DMS153 treated with DMSO at 0.1 percent for 48 hours (cell line): ENCODE results near the gene PLOD2.
A peak's percentile ranks its signal among the peaks of the same experiment; 100 is the strongest.

Experiments used
- DNase-seq: peaks from one replicate; lab custom pipeline; 2025; ENCODE audit not compliant: unreplicated experiment; lab: John Stamatoyannopoulos, UW

PLOD2 gene

DNA sequence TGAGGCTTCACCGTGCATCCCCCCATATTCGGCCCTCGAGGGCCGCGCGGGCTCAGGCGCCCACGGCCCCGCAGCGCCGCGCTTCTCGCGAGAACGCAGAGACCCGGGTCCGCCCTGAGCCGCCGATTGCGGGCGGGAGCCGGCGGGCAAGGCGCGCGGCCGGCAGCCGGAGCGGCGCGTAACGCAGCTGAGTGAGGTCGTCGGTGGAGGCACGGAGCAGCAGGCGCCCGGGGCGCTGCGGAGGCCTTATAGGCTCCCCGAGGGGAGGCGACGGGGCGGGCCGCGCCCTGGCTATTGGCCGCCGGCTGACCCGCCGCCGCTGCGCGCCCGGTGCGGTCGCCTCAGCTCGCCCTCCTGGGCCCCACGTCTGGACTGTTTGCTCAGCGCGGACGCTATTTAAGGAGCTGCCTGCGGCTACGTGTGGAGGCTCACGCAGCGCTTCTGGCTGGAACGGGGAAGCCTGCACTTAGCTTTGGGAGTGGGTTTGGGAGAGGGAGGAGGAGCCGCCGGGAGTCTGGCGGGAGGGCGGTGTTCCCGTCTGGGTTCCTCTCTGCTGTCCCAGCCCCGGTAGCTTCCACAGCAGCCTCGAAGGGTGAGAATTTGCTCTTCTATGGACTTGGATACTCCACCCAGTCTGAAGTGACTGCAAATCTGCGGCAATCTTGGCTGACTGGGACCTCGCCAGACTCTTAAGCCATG lies at the start of gene PLOD2:
PLOD2 (minus strand) TSS at position 221 of the 699 bp plus-strand sequence; CDS start at position 26, 195 bp downstream.
- peak; percentile 48 for DNase-seq

DNA sequence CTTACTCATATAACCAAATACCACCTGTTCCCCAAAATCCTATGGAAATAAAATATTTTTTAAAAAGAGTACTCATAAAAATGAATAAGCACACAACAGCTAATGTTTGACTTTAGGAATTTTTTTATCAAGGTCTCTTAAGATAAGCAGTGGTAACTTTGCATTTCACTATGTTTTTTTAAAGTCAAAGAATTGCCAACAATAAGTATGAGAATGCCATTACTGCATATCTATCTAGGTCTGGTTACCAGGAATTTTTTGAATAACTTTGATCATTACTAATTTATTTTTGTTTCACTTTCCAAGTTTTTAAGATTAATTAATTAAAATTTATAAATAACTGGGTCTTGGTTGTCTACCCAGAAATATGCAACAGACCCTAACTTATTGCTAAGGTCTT lies 48.4 kb upstream of the PLOD2 start:
- DNase-seq: no peak

DNA sequence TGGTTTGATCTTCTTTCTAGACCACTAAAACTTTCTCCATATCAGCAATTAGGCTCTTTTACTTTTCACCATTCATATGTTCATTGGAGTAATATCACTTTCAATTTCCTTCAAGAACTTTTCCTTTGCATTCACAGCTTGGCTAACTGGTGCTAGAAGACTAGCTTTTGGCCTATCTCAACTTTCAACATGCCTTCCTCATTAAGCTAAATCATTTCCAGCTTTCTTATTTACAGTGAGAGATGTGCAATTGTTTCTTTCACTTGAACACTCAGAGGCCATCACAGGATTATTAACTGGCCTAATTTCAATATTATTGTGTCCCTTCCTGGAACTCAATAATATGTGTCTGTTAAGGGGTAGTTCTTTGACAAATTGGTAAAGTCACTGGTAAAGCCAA lies 42.8 kb upstream of the PLOD2 start:
- DNase-seq: no peak

DNA sequence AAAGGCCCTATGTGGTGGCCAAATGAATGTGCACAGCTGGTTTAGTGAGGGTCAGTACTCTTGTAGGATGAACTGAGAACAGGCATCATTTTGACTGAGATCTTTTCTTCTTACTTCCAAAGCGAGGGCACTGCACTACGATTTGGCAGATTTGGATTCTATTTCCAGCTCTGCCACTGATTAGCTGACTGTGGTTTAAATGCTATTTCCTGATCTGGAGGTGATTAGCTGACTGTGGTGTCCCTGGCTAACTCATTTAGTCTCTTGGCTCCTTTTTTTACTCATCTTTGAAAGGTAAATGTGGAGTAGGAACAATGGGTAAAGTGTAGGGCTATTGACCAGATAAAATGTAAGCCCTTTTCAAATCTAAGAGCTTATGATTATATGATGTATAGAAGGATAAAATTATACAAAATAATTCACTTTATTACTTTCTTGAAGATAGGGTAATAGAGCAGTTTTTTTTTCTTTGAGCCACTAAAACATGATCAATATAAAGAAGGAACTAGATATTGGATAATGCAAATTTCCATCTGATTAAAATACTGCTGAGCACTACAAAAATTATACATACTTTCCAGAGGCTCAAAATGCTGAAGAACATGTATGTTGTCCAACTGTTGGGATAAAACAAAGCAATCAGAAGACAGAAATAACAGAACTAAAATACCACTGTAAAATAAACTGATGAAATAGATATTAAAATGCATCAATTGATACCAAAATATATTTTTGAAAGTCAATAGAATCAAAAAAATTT lies 39.7 kb upstream of the PLOD2 start:
- DNase-seq: no peak

DNA sequence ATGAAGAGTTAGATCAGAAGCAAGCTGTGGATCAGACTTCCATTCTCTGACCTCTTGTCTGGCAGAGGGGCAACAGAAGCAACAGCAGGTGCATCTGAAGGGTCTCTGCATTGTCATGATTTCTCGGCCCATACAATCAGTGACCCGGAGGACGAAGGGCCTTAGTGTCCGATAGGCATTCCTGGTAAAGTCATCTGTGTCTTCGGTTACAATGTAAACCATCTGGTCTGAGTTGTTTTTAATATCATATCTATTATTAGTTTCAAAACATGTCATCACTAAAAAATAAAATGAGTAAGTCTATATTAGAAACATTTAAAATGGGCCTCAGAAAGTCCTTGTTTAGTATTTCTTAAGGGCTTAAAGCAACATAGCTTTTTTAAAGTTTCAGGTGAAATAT lies 38.8 kb upstream of the PLOD2 start:
- no peak for DNase-seq

DNA sequence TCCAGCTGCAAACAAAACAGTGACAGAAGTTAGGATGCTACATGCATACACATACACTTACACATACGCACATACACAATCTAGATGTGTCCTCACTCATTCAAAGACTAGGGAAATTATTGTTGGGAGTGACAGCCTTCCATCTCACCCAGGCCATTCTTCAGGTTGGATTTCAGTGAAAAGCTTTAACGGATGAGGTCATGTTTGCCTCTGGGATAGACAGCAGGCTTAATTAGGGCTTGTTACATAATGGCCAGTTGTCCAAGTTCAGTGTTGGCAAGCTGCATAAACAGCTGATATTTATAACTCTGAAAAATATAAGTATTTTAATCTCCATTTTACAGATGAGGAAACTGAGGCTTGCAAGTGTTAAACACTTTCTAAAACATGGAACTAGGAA lies 35.8 kb upstream of the PLOD2 start:
- no peak for DNase-seq

DNA sequence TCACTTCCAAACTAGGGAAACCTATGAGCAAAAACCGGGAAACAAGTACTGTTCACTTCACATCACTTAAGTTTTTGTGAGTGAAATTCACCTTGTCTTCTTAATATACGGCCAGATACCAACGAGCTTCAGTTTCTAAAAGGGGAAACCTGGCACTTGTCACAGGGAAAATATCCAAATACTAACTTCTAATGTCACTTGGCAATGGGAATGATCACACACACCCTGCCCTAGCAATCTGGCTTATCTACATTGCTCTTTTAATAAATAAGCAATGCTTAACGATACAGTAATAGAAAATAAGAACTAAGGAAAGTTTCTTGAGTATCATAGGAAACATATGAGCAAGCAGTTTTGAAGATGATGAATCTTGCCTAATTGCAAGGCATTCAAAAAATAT lies 34.6 kb upstream of the PLOD2 start:
- no peak for DNase-seq

DNA sequence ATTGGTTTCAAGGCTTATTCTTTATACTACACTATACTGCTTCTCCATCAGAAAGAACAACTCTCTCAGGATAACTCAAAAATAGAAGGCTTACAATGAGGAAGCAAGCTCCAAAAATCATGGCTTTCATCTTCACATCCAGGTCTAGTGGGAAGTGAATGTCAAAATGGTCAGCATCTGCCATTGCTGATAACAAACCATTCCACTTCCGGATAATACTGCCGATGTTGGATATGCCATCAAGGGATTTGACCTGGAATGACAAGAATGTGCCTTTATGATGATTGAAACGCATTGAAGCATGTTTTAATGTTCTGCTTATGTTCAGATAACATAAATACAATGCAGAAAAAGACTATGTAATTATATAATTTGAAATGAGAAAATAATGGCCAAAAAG lies 34.0 kb upstream of the PLOD2 start:
- DNase-seq: no peak

DNA sequence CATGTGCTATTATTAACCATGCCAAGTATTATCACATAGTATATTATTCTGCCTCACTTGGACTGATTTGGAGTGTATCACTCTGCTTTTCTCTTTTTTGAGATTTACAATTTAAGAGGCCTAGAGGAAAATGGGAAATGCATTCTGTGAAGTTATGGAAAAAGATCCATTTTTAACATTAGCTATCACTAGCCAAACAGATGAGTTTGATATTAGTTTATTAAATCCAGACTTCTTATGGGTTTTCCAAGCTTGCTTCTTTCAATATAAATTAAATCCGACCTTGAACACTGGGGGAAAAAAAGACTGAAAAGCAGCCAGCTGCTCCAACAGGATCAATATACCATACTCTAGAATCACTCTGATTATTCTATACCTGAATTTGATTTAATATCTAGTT lies 30.1 kb upstream of the PLOD2 start:
- no peak for DNase-seq

DNA sequence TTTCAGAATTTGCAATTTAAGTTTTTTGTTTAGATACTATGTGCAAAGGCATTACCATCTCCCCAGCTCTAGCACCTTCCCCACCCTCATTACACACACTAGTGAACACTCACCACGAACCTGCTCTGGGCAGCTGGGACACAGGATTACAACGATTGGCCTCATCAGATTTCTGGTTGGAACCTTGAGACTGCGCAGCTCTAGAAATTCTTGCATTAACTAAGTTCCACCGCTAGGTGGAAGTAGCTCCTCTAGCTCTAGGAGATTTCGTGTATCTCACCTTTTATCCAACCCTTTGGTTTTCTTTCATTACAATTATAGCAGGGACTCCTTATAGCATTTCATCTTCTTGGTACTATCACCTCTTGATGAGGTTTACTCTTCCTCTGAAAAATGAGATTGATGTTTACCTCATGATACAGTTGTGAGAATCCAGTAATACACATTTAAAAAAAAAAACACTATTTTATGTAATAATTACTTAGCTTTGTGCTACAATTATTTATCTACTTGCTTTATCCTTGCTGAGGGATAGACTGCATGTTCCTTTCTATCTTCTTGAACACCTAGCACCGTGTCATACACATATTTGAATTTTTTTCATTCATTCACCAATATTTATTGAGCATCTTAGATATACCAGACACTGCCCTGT lies 28.7 kb upstream of the PLOD2 start:
- peak; percentile 42 for DNase-seq

DNA sequence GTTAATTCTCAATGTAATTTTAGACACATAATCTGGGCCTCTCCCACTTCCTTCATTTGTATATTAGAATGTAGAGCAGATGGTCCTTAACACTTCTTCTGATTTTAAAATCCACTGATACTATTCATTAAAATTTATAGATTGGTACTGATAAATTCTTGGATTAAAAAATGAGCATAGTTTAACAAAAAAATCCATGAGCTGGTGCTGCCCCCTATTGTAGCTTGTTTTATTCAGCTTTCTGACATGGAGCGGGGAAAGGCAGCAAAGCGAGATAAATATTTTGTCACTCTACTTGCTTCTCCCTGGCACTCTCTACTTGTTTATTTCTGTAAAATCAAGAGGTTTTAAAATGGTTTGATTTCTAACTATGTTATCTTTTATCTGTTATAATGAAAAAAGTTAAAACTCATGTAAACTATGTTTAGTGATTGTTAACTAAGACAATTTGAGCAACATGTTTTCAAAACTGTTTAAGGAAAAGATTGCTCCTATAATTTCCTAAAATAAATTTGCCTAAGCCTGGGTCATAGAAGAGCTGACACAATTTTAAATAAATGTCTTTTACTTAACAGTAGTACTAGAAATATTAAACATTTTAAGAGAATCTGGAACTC lies 26.5 kb upstream of the PLOD2 start:
- peak; percentile 51 for DNase-seq

DNA sequence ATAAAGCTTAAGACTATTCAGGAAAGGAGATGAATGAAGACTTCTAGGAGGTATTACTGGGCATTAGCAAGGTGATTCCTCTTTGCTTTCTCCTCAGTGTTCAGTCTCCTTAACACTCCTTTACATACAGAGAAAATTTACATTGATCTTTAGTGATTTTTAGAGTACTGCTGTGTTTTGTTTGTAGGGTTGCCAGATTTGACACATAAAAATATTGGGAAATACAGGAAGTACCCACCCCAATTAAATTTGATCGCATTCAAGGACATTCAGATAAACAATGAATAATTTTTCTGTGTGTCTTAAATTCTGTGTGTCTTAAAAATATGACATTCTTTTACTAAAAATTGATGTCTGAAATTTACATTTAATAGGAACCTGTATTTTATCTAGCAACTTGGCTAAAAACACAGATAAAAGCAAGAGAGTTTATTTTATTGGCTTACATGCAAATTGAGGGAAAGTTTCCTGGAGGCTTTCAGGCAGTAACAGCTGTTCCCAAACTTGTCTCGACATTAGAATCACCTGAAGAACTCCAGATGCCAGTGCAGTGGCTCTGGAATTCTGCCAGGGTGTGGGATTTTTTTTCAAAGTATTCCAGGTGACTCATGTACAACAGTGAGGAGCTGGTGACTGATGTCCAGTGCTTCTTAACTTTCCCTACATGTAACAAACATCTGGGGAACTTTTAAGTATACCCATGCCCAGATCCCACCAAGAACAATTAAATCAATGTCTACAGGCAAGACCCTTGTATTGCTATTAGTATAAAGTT lies 23.4 kb upstream of the PLOD2 start:
- DNase-seq: no peak

DNA sequence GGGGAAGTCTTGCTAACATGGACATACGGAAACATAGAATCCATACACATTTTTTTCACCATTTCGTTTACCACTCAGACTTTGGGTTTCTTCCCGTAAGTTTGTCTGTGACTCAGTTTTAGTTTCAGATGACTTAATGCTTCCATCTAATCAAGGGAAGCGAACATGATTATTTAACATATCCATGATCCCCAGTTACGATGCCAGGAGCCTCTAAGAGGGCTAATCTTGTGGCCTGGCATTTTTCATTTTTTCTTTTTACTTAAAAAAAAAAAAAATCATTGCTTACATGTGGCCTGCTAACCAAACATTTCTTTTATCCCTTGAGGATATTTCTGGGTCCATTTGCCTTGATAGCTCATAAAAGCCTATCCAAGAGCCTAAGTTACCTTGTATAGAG lies 20.2 kb upstream of the PLOD2 start:
- no peak for DNase-seq

DNA sequence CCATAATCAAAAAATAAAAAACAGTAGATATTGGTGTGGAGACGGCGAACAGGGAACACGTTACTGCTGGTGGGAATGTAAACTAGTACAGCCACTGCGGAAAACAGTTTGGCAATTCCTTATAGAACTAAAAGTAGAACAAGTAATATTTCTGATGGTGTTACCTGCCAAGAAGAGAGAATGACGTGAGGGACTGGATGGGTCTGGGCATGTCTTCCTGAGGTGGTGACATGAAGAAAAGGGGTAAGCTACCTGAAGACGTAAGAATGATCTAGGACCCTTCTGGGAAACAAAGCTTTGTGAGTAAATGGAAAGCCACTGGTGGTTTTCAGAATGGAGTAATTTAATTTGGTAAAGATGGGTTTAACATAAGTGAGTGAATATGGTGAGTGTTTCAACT lies 19.4 kb upstream of the PLOD2 start:
- no peak for DNase-seq

DNA sequence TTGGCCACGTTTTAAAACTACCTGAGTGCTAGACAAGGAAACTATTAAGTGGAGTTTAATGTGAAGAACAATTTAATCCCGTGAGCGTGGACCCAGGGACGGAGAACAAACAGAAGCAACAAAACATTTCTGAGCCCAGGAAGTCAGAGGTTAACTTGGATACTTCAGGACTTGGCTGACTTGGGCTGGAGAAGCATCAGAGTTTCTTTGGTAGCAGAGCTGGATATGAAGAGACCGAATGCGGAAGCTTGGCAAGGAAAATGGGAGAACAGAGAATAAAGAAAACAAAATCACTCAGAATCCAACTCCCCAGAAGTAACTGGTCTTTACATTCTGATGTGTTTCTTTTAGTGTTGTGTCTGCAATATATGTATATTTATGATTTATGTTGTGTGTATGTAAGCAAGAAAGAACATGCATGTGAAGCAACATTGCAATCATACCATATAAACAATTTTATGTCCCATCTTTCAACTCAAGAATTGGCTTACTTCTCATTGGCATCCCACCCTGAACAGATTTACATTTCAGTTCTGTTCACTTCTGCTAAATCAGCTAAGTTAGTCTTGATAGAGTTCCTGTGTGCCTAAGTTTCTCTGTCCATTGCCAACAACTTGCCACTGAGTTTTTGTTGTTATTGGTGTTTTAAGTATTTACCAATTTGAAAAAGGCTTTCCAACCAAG lies 17.2 kb upstream of the PLOD2 start:
- DNase-seq: no peak

DNA sequence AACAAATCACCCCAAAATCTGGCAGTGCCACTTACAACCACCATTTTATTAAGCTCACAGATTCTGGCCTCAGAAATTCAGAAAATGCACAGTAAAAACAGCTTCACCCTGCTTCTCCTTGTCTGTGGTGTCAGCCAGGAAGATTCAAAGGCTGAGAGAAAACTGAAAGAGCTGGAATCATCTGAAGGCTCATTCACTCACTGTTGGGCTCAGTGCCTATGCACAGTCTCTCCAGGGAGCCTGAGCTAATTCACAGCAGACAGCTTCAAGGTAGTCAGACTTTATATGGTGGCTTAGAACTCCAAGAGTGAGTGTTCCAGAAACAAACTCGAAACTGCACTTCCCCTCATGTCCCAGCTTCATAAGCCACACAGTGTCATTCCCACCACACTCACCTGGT lies 16.5 kb upstream of the PLOD2 start:
- no peak for DNase-seq

DNA sequence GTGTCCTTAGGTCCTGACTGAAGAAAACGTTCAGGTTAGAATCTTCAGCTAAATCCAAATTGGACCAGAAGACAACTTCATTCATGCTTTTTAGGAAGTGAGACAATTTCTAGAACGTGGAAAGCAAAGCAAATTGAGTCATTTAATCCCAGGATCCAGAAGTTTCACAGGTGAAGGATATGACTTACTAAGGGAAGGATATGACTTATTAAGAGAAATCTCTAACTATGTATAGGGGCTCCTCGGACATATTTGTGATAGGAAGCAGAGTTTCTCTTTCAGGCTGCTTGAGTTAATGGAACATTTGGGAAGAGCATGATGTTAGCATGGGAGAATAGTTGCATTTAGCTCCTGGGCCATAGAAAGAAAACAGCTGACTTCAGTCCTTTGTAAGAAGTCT lies 16.1 kb upstream of the PLOD2 start:
- no peak for DNase-seq

DNA sequence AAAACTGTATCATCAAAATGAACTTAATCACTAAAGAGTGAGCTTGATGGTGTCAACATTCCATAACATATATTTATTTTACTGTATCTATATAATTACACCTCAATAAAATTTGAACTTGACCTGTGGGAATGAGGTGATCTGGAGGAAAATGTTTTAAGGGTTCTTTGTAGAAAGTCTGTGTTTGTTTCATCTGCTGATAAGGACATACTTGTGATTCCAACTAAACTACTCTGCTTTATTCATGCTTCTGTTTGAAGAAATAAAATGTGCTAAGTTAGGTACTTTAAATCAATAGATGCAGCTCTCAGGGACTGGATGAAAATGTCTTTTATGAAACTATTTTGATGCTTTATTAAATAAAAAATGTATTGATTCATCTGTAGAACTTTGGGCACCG lies 11.6 kb upstream of the PLOD2 start:
- DNase-seq: no peak

DNA sequence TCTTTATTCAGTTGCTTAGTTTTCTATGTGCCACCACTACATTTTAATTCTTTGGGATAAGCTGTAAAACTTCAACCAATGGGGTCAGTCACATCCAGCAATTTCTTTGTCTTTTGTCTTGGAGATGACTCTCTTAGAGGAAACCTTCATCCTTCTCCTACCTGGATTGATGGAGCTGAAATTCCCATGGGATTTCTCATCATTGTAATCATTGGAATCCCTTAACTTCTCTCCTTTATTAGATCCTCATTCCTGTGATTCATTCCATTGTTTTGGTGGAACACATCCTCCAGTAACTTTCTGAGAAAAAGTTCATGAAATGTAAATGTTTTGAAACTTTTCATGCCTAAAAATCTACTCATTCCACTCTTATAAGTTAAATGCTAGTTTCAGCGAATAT lies 9.6 kb upstream of the PLOD2 start:
- DNase-seq: no peak

DNA sequence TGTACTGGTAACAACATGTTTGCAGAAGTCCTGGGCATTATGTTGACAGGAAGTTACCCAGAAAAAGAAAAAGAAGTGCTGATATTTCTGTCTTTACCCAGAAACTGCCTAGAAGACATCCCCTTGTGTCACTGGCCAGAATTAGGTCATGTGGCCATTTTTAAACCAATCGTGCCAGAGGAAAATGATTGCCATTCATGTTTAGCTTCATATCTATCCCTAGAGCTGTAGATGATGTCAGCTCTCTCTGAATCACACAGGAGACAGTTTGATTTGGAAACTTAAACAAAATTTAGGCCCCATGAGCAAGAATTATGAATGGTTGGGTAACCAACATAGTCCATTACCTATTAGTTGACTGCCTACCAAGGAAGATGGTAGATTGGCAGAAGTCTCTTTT lies 8.9 kb upstream of the PLOD2 start:
- DNase-seq: no peak

DNA sequence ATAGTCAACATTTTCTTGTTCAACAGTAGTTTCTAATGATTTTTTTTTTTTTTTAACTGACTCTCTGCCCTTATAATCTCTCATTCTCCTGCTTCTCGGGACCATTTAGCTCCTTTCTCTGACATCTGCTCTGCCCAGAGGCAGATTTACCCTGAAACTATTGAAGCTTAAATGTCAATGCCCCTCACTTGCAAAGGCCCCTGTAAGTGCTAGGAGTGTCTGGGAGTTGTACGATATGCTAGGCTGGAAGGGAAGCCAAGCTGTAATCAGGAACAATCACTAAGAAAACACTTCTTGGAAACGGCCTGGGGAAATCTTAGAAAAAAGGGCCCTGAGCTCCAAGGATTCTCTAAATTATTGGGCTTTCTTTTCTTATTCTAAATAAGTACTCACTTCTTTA lies 5.8 kb upstream of the PLOD2 start:
- no peak for DNase-seq
